GM23338 (cell line): Measurements from ENCODE around the gene PRMT1. TPM values are rescaled to one million over a fixed set of nuclear protein-coding genes. Genes with fewer than 3 reads are reported as not detected.

Experiments used
- ATAC-seq: fragments of 200-7000 bp; cut with Tn5 transposase; 3 replicates; pipeline ENCODE4 v1.9.1; 2020
- DNase-seq: peaks from one replicate; pipeline ENCODE4 v3.0.0-alpha.2; 2015; ENCODE audit warnings: low spot score
- H2AFZ ChIP-seq: fragments of 200-600 bp; sonication (generic); 2 replicates; pipeline ENCODE4 v1.8.0; 2016; ENCODE audit warnings: antibody characterized with exemption, mild to moderate bottlenecking, moderate library complexity
- H3F3A ChIP-seq: fragments of 200-600 bp; sonication (generic); replicated peaks from 2 replicates; pipeline ENCODE4 v1.8.0; 2017; ENCODE audit warnings: antibody characterized with exemption, mixed run types, low read depth
- H3K27ac ChIP-seq: fragments of 200-600 bp; sonication (generic); 2 replicates; pipeline ENCODE4 v1.6.1; 2016; ENCODE audit warnings: low read depth
- H3K27me3 ChIP-seq: fragments of 200-600 bp; sonication (generic); 2 replicates; pipeline ENCODE4 v1.8.0; 2016; ENCODE audit warnings: mild to moderate bottlenecking, mixed run types, moderate library complexity; ENCODE audit not compliant: insufficient read depth
- H3K36me3 ChIP-seq: fragments of 200-600 bp; sonication (generic); 2 replicates; pipeline ENCODE4 v1.8.0; 2016; ENCODE audit warnings: mild to moderate bottlenecking; ENCODE audit not compliant: insufficient read depth
- H3K4me1 ChIP-seq: fragments of 200-600 bp; sonication (generic); 2 replicates; pipeline ENCODE4 v1.8.0; 2016; ENCODE audit warnings: mild to moderate bottlenecking, moderate library complexity; ENCODE audit not compliant: insufficient read depth
- H3K4me2 ChIP-seq: fragments of 200-600 bp; sonication (generic); 2 replicates; pipeline ENCODE4 v1.7.1; 2017; ENCODE audit warnings: mixed run types
- H3K4me3 ChIP-seq: fragments of 200-600 bp; sonication (generic); 2 replicates; pipeline ENCODE4 v1.6.1; 2016; ENCODE audit warnings: mixed run types
- H3K79me2 ChIP-seq: fragments of 200-600 bp; sonication (generic); replicated peaks from 2 replicates; pipeline ENCODE4 v1.8.0; 2017; ENCODE audit warnings: mild to moderate bottlenecking; ENCODE audit not compliant: insufficient read depth
- H3K9me2 ChIP-seq: fragments of 200-600 bp; sonication (generic); 2 replicates; pipeline ENCODE4 v1.8.0; 2017; ENCODE audit not compliant: insufficient read depth
- H4K20me1 ChIP-seq: fragments of 200-600 bp; sonication (generic); replicated peaks from 2 replicates; pipeline ENCODE4 v1.8.0; 2017; ENCODE audit warnings: mild to moderate bottlenecking; ENCODE audit not compliant: insufficient read depth
- H3K27ac Mint-ChIP-seq: 2 replicates; pipeline ENCODE4 v1.8.0; 2020; ENCODE audit warnings: inconsistent platforms, mild to moderate bottlenecking, moderate library complexity, mixed read lengths
- H3K27me3 Mint-ChIP-seq: 3 replicates; pipeline ENCODE4 v1.8.0; 2022; ENCODE audit warnings: low read depth, mild to moderate bottlenecking, moderate library complexity, mixed read lengths, inconsistent platforms; ENCODE audit not compliant: insufficient read depth, poor library complexity
- H3K36me3 Mint-ChIP-seq: 3 replicates; pipeline ENCODE4 v1.8.0; 2021; ENCODE audit warnings: low read depth, mild to moderate bottlenecking, inconsistent platforms, moderate library complexity, mixed read lengths
- H3K4me1 Mint-ChIP-seq: 3 replicates; pipeline ENCODE4 v1.8.0; 2020; ENCODE audit warnings: mild to moderate bottlenecking, inconsistent platforms, mixed read lengths
- H3K4me3 Mint-ChIP-seq: 3 replicates; pipeline ENCODE4 v1.8.0; 2021; ENCODE audit warnings: moderate library complexity, mild to moderate bottlenecking, inconsistent platforms, mixed read lengths
- H3K9me3 Mint-ChIP-seq: 3 replicates; pipeline ENCODE4 v1.8.0; 2020; ENCODE audit warnings: moderate library complexity, mild to moderate bottlenecking, inconsistent platforms, mixed read lengths
- CTCF ChIP-seq, 2 experiments: fragments of 200-600 bp in 1 of 2; sonication (generic) in 1 of 2; conservative IDR thresholded peaks; 2 replicates each; pipeline versions ENCODE4 v1.5.1 to v1.6.1; 2016 to 2017; ENCODE audit warnings: antibody characterized with exemption in 2 of 2, low read depth in 2 of 2, mild to moderate bottlenecking in 2 of 2, moderate library complexity in 1 of 2
- ETS1 ChIP-seq: IDR thresholded peaks from 2 replicates; pipeline ENCODE4 v1.6.1; 2016; ENCODE audit warnings: antibody characterized with exemption
- EZH2 ChIP-seq: fragments of 200-600 bp; sonication (generic); IDR thresholded peaks from one replicate; pipeline ENCODE4 v1.8.0; 2017; ENCODE audit warnings: antibody characterized with exemption, mild to moderate bottlenecking, low read depth; ENCODE audit not compliant: unreplicated experiment
- JUNB ChIP-seq: IDR thresholded peaks from one replicate; pipeline ENCODE4 v1.6.1; 2016; ENCODE audit warnings: antibody characterized with exemption; ENCODE audit not compliant: unreplicated experiment
- NANOG ChIP-seq: IDR thresholded peaks from 2 replicates; pipeline ENCODE4 v1.6.1; 2016; ENCODE audit warnings: antibody characterized with exemption, borderline replicate concordance
- POLR2AphosphoS5 ChIP-seq: IDR thresholded peaks from 2 replicates; pipeline ENCODE4 v1.6.1; 2016; ENCODE audit warnings: antibody characterized with exemption, low read depth
- STAT1 ChIP-seq: IDR thresholded peaks from one replicate; pipeline ENCODE4 v1.6.1; 2016; ENCODE audit warnings: antibody characterized with exemption; ENCODE audit not compliant: unreplicated experiment
- ZNF114 ChIP-seq: fragments of 250-450 bp; sonication (Bioruptor Pico); IDR thresholded peaks from 2 replicates; pipeline ENCODE4 v1.5.0; 2020; ENCODE audit warnings: mild to moderate bottlenecking, moderate library complexity
- ZNF331 ChIP-seq: fragments of 250-450 bp; sonication (Bioruptor Pico); IDR thresholded peaks from 2 replicates; pipeline ENCODE4 v1.5.0; 2020; ENCODE audit warnings: low read depth, mild to moderate bottlenecking, moderate library complexity
- ZNF462 ChIP-seq: fragments of 250-450 bp; sonication (Bioruptor Pico); IDR thresholded peaks from 2 replicates; pipeline ENCODE4 v1.5.0; 2020; ENCODE audit warnings: mild to moderate bottlenecking, moderate library complexity
- polyA plus RNA-seq: library from polyadenylated mRNA; unstranded; fragments of >200 nt; fragmentation: Nextera tagmentation; extraction: Ambion mirVana; gene quantifications from 2 replicates; pipeline ENCODE4 v1.2.1, GENCODE V29; 2016
- total RNA-seq: library from RNA; depleted of rRNA; stranded (reverse); fragments of >200 nt; shearing (Covaris generic); gene quantifications from 2 replicates; pipeline ENCODE4 v1.2.3, GENCODE V29; 2014

PRMT1 gene
- total and polyA plus RNA-seq, 2 experiments from 2014 or later, result 590 to 700 TPM

GRCh38 chr19:49666120-49666444 is 11.0 kb upstream of the PRMT1 start:
- Histone ChIP-seq H3K36me3 (peaks cover 26% of the 10 kb centered on the region), H3K79me2 (peaks cover 36% of the 10 kb centered on the region), H3K4me1 (peaks cover 9% of the 10 kb centered on the region), H3K27ac (no peak overlapping the region), H3K27me3 (no peaks in the 10 kb centered on the region), H3K9me2 (no peaks in the 10 kb centered on the region), H2AFZ (no peak overlapping the region), H4K20me1 (peaks cover 27% of the 10 kb centered on the region), H3F3A (peaks cover 35% of the 10 kb centered on the region), H3K4me3 (peak overlapping the region; percentile 70), H3K4me2 (peak overlapping the region; percentile 91)
- peaks cover 48% of the 10 kb centered on the region for H3K36me3 Mint-ChIP-seq
- ATAC-seq (peak; percentile 34), DNase-seq (peak; percentile 88)
- peak overlapping the region; percentile 98 for H3K4me3 Mint-ChIP-seq
- TF ChIP-seq JUNB (no peak), NANOG (no peak), ETS1 (peak; percentile 48; the same call in 1 of the 2 replicates)
- peaks cover 19% of the 10 kb centered on the region for H3K27me3 Mint-ChIP-seq
- H3K9me3 Mint-ChIP-seq, result no peaks in the 10 kb centered on the region; the same call in 2 of the 3 replicates
- peaks cover 17% of the 10 kb centered on the region for H3K4me1 Mint-ChIP-seq
- peak overlapping the region; percentile 95 for H3K27ac Mint-ChIP-seq

- peaks cover 19% of the 10 kb centered on the region for H3K27me3 Mint-ChIP-seq
- Histone ChIP-seq H3K27ac (no peak overlapping the region), H3K4me2 (no peak overlapping the region), H3F3A (peaks cover 43% of the 10 kb centered on the region), H3K27me3 (no peaks in the 10 kb centered on the region), H3K4me1 (peaks cover 15% of the 10 kb centered on the region), H3K36me3 (peaks cover 18% of the 10 kb centered on the region), H2AFZ (no peak overlapping the region), H4K20me1 (peaks cover 21% of the 10 kb centered on the region), H3K9me2 (no peaks in the 10 kb centered on the region), H3K79me2 (peaks cover 36% of the 10 kb centered on the region), H3K4me3 (no peak overlapping the region)
- H3K4me3 Mint-ChIP-seq, result peak overlapping the region; percentile 98
- DNase-seq (no peak), ATAC-seq (no peak)
- H3K36me3 Mint-ChIP-seq, result peaks cover 43% of the 10 kb centered on the region
- no peak for TF ChIP-seq POLR2AphosphoS5
- no peak for TF ChIP-seq CTCF (conservative IDR thresholded peaks at IDR 0.05; ENCODE audit: low read depth in 2 of 2)
- TF ChIP-seq ZNF331, result no peak
- TF ChIP-seq EZH2, result no peak
- no peak for TF ChIP-seq JUNB
- no peak for TF ChIP-seq ZNF114 (CRISPR knock-in tag)
- TF ChIP-seq STAT1, result no peak
- TF ChIP-seq ZNF462 (CRISPR knock-in tag), result no peak
- H3K4me1 Mint-ChIP-seq, result peaks cover 24% of the 10 kb centered on the region
- no peaks in the 10 kb centered on the region; the same call in 1 of the 3 replicates for H3K9me3 Mint-ChIP-seq
- no peak overlapping the region for H3K27ac Mint-ChIP-seq
Observed at GRCh38 chr19:49667473-49667872, 9.6 kb upstream of the PRMT1 start.
